Gastroesophageal sphincter (tissue), 4 donors: ENCODE data around the gene TERC. TPM values are rescaled to one million over a fixed set of nuclear protein-coding genes. Genes with fewer than 3 reads are reported as not detected.

Experiments
- ATAC-seq: fragments of 150-250 bp; one replicate; pipeline ENCODE4 v1.9.1; 2016; ENCODE audit warnings: mild to moderate bottlenecking, moderate library complexity
- H3K27ac ChIP-seq, 4 donors: fragments of 200-600 bp; sonication (generic) in 3 of 4; 1 replicate in 3 of 4; 2 replicates in 1 of 4; pipeline ENCODE4 v1.5.1; 2016 to 2019
- H3K27me3 ChIP-seq: fragments of 200-600 bp; sonication (generic); one replicate; pipeline ENCODE4 v1.5.1; 2019
- H3K36me3 ChIP-seq, 2 donors: fragments of 200-600 bp; sonication (generic); one replicate each; pipeline ENCODE4 v1.5.1; 2019; ENCODE audit warnings: control low read depth in 1 of 2
- H3K4me1 ChIP-seq, 3 donors: fragments of 200-600 bp; sonication (generic); 1 replicate in 2 of 3; 2 replicates in 1 of 3; pipeline ENCODE4 v1.5.1; 2016 to 2019; ENCODE audit warnings: control low read depth in 2 of 3
- H3K4me3 ChIP-seq, 2 donors: fragments of 200-600 bp; sonication (generic); one replicate each; pipeline ENCODE4 v1.5.1; 2019; ENCODE audit warnings: mild to moderate bottlenecking in 1 of 2, moderate library complexity in 1 of 2
- H3K9me3 ChIP-seq, 3 donors: fragments of 200-600 bp; sonication (generic); one replicate each; pipeline ENCODE4 v1.5.1; 2017 to 2019; ENCODE audit warnings: control low read depth in 2 of 3
- EP300 ChIP-seq: sonication (generic); formaldehyde crosslinking; IDR thresholded peaks from one replicate; pipeline ENCODE4 v1.6.1; 2017; ENCODE audit warnings: antibody characterized with exemption, mild to moderate bottlenecking
- POLR2A ChIP-seq, 2 donors: fragments of 450-650 bp; IDR thresholded peaks; one replicate each; pipeline ENCODE4 v1.6.1; 2017; ENCODE audit warnings: antibody characterized with exemption in 2 of 2, mild to moderate bottlenecking in 2 of 2, moderate library complexity in 1 of 2
- POLR2AphosphoS5 ChIP-seq: sonication (generic); formaldehyde crosslinking; IDR thresholded peaks from one replicate; pipeline ENCODE4 v1.6.1; 2017; ENCODE audit warnings: antibody characterized with exemption
- WGBS, 2 donors: methylation state at CpG; one replicate each; pipeline ENCODE4 v1.1.5; 2018; ENCODE audit warnings: low coverage in 1 of 2; 5-methylcytosine and 5-hydroxymethylcytosine counted together
- total RNA-seq, 4 donors: library from RNA; depleted of rRNA; stranded (reverse); fragments of >200 nt; gene quantifications; one replicate each; pipeline ENCODE4 v1.1.0, GENCODE V29; 2016
- TF ChIP-seq, protein P1 (sequence below), 4 experiments: fragments of 200-600 bp in 2 of 4; fragments of 450-650 bp in 2 of 4; sonication (generic) in 1 of 4; IDR thresholded peaks; one replicate each; pipeline ENCODE4 v1.5.1; 2017 to 2019; ENCODE audit warnings: antibody characterized with exemption in 4 of 4, mild to moderate bottlenecking in 2 of 4, moderate library complexity in 2 of 4

Gene TERC
- total RNA-seq, 4 donors from 2014 or later, result 25.5 to 97.1 (median 38.6) TPM

DNA sequence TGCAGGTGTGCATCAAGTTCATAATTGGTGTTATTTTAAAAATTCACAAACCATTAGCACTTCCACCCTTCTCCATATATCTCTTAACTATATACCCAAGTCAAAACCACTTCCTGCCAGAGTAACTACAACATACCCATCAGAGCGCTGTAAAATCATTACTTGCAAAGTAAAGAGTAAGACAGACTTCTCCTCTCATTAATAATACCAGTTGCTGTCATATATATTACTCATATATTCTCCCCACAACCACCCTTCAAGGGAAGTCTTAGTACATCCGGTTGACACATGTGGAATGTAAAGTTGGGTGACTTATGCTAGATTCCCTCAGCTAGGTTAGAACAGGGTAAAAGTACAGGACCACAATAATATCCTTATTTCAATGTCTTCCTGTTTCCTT lies 5.6 kb downstream of the TERC start:
- Histone ChIP-seq H3K9me3 (no peaks in the 10 kb centered on the region), H3K36me3 (no peaks in the 10 kb centered on the region), H3K4me3 (no peak overlapping the region), H3K27me3 (no peaks in the 10 kb centered on the region), H3K27ac (no peak overlapping the region), H3K4me1 (peaks cover 0 to 6% (median 2%) of the 10 kb centered on the region in 3 donors)
- WGBS, 2 donors, result 64 to 91% methylated on average over 2 of the region's 2 CpGs
- TF ChIP-seq, protein P1, sequence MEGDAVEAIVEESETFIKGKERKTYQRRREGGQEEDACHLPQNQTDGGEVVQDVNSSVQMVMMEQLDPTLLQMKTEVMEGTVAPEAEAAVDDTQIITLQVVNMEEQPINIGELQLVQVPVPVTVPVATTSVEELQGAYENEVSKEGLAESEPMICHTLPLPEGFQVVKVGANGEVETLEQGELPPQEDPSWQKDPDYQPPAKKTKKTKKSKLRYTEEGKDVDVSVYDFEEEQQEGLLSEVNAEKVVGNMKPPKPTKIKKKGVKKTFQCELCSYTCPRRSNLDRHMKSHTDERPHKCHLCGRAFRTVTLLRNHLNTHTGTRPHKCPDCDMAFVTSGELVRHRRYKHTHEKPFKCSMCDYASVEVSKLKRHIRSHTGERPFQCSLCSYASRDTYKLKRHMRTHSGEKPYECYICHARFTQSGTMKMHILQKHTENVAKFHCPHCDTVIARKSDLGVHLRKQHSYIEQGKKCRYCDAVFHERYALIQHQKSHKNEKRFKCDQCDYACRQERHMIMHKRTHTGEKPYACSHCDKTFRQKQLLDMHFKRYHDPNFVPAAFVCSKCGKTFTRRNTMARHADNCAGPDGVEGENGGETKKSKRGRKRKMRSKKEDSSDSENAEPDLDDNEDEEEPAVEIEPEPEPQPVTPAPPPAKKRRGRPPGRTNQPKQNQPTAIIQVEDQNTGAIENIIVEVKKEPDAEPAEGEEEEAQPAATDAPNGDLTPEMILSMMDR (IDR thresholded peaks at IDR 0.05), result no peak
- TF ChIP-seq POLR2A (IDR thresholded peaks at IDR 0.05), result no peak
- no peak for TF ChIP-seq POLR2AphosphoS5
- ATAC-seq, result no peak

DNA sequence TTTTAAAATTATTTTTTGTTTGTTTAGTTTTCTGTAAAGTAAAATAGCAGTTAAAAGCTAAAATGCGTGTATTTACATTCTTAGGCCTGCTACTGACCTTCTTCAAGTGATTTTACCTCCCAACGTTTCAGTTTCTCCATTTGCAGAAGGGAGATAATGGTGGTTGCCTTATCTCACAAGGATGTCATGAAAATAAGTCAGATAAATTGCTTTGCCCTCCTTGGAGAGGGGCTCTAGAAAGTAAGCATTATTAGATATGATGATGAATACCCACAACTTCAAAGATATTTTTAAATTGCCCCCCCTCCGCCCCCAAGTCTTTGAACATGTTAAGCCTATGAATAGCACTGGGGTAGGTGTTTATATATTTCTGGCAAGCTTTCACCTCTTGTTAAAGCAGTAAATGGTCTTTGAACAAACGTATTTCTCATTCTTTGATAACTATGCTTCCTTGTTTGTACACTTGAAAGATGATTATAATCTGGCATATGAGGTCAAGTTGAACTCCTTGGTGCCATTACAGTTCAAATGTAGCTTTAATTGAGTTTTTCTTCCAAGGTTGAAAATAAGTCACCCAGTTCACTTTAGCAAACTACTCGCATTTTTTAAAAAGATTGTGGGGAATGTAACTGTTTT lies 6.4 kb downstream of the TERC start:
- 33 to 50% methylated on average over 5 of the region's 5 CpGs for WGBS, 2 donors
- ATAC-seq, result no peak
- Histone ChIP-seq H3K4me3 (no peak overlapping the region), H3K27ac (no peak overlapping the region), H3K27me3 (no peaks in the 10 kb centered on the region), H3K9me3 (no peaks in the 10 kb centered on the region), H3K4me1 (no peaks in the 10 kb centered on the region), H3K36me3 (no peaks in the 10 kb centered on the region)
- TF ChIP-seq EP300 (no peak), POLR2A (IDR thresholded peaks at IDR 0.05) (no peak), POLR2AphosphoS5 (no peak)
- TF ChIP-seq, protein P1 (IDR thresholded peaks at IDR 0.05), result no peak

DNA sequence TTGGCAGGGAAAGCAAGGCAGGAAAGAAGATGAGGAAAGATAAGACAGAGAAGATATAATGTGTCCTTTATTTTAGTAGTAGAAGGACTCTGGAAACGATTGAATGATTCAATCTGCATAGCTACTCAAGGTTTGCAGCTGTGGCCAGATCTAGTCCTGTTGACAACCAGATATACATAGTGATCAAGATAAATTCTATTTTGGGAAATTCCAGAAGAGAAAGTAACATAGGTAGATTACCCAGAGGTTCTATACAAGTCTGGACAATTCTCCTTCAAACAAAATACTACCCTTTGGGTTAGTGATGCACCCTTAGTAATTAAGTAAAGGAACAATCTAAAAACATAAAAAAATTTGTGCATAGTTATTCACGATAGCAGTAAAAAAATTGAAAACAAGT lies 9.4 kb downstream of the TERC start:
- Histone ChIP-seq H3K4me3 (no peak overlapping the region), H3K9me3 (no peaks in the 10 kb centered on the region), H3K4me1 (no peaks in the 10 kb centered on the region), H3K36me3 (no peaks in the 10 kb centered on the region), H3K27me3 (no peaks in the 10 kb centered on the region), H3K27ac (no peak overlapping the region)
- WGBS, 2 donors, result 56 to 88% methylated on average over 2 of the region's 2 CpGs
- TF ChIP-seq POLR2A (IDR thresholded peaks at IDR 0.05) (no peak), EP300 (no peak), POLR2AphosphoS5 (no peak)
- TF ChIP-seq, protein P1 (IDR thresholded peaks at IDR 0.05), result no peak
- no peak for ATAC-seq

DNA sequence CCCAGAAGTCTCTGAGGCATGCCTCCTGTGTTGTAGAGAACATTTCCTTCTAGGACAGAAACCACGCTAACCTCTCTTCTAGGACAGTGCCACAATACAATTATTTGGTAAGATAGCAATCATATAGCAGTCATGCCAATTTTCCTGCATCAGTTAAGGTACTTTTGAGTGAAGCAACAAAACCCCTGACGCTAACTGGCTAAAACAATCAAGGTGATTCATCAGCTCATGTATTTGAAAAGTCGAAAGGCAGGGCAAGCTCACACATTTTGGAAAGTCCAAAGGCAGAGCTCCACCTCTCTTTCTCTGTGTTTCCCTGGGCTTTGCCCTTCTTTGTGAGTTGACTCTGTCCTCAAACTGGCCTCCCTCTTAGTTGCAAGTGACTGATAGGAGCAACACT lies 10.1 kb downstream of the TERC start:
- TF ChIP-seq POLR2A (IDR thresholded peaks at IDR 0.05), result no peak
- TF ChIP-seq, protein P1 (IDR thresholded peaks at IDR 0.05), result no peak
- TF ChIP-seq EP300, result no peak
- TF ChIP-seq POLR2AphosphoS5, result no peak
- no peaks in the 10 kb centered on the region for H3K9me3 ChIP-seq
- no peak for ATAC-seq

DNA sequence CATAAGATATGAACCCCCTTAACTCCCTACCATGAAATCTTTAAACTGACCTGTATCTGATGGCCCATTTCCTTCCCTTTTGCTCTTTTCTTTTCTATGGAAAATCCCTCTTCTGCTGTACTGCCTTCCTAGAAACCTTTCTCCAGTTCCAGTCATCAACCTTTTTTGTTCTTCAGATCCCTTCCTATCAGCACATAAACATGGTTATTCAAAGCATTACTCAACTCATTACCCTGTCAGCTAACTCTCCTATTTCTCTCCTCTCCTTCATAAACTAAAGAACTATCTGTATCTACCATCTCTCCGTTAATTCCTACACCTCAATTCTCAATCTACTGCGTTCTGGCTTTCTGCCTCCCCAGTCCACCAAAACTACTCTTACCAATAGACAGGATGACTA lies 13.0 kb downstream of the TERC start:
- TF ChIP-seq, protein P1 (IDR thresholded peaks at IDR 0.05), result no peak
- TF ChIP-seq POLR2AphosphoS5, result no peak
- TF ChIP-seq EP300, result no peak
- no peak for TF ChIP-seq POLR2A (IDR thresholded peaks at IDR 0.05)
- ATAC-seq, result no peak

More for the DNA sequence above, 10.1 kb downstream of the TERC start:
- H3K4me3 ChIP-seq, result no peak overlapping the region
- no peaks in the 10 kb centered on the region for H3K27me3 ChIP-seq
- no peaks in the 10 kb centered on the region for H3K36me3 ChIP-seq
- WGBS, 2 donors, result 90 to 94% methylated on average over 2 to 3 of the region's 3 CpGs
- no peak overlapping the region for H3K27ac ChIP-seq
- no peaks in the 10 kb centered on the region for H3K4me1 ChIP-seq

More for the DNA sequence above, 13.0 kb downstream of the TERC start:
- WGBS, 2 donors, result 47 to 100% methylated on average over 1 to 2 of the region's 2 CpGs
- H3K27ac ChIP-seq, result no peak overlapping the region
- no peaks in the 10 kb centered on the region for H3K9me3 ChIP-seq
- no peak overlapping the region for H3K4me3 ChIP-seq
- H3K4me1 ChIP-seq, result no peaks in the 10 kb centered on the region
- H3K36me3 ChIP-seq, result no peaks in the 10 kb centered on the region
- H3K27me3 ChIP-seq, result no peaks in the 10 kb centered on the region
